KOPT-K1 (cell line): ENCODE data around the gene DLL1.

Experiments used
- H3K27ac ChIP-seq: fragments of 200-600 bp; sonication (generic); 2 replicates; pipeline ENCODE4 v1.5.1; 2016; ENCODE audit warnings: antibody characterized with exemption, mild to moderate bottlenecking, low read depth, low read length; ENCODE audit not compliant: poor library complexity, severe bottlenecking
- H3K36me3 ChIP-seq: fragments of 200-600 bp; sonication (generic); 2 replicates; pipeline ENCODE4 v1.5.1; 2017; ENCODE audit warnings: antibody characterized with exemption, mild to moderate bottlenecking, low read length, moderate library complexity; ENCODE audit not compliant: insufficient read depth
- H3K9me3 ChIP-seq: fragments of 200-600 bp; sonication (generic); 2 replicates; pipeline ENCODE4 v1.5.1; 2017; ENCODE audit warnings: antibody characterized with exemption, low read length, mild to moderate bottlenecking; ENCODE audit not compliant: insufficient read depth, poor library complexity, severe bottlenecking

The DLL1 gene

GRCh38 chr6:170289180-170289931 is 1.5 kb downstream of the DLL1 start:
- Histone ChIP-seq H3K9me3 (no peaks in the 10 kb centered on the region), H3K27ac (no peak overlapping the region), H3K36me3 (no peaks in the 10 kb centered on the region)

- H3K36me3 ChIP-seq, result no peaks in the 10 kb centered on the region
- no peak overlapping the region for H3K27ac ChIP-seq
- H3K9me3 ChIP-seq, result no peaks in the 10 kb centered on the region
Observed at GRCh38 chr6:170288852-170289179, 2.1 kb downstream of the DLL1 start.

GRCh38 chr6:170288091-170288631 is 2.7 kb downstream of the DLL1 start:
- Histone ChIP-seq H3K36me3 (no peaks in the 10 kb centered on the region), H3K9me3 (no peaks in the 10 kb centered on the region), H3K27ac (no peak overlapping the region)

GRCh38 chr6:170287371-170287876 is 3.5 kb downstream of the DLL1 start:
- H3K36me3 ChIP-seq, result no peaks in the 10 kb centered on the region
- H3K27ac ChIP-seq, result no peak overlapping the region
- no peaks in the 10 kb centered on the region for H3K9me3 ChIP-seq

GRCh38 chr6:170286934-170287265 is 4.0 kb downstream of the DLL1 start:
- Histone ChIP-seq H3K9me3 (no peaks in the 10 kb centered on the region), H3K36me3 (no peaks in the 10 kb centered on the region), H3K27ac (no peak overlapping the region)

- H3K9me3 ChIP-seq, result no peaks in the 10 kb centered on the region
- no peak overlapping the region for H3K27ac ChIP-seq
- H3K36me3 ChIP-seq, result no peaks in the 10 kb centered on the region
Observed at GRCh38 chr6:170286246-170286933, 4.5 kb downstream of the DLL1 start.

GRCh38 chr6:170285482-170285881 is 5.4 kb downstream of the DLL1 start:
- H3K9me3 ChIP-seq, result no peaks in the 10 kb centered on the region
- H3K27ac ChIP-seq, result no peak overlapping the region
- no peaks in the 10 kb centered on the region for H3K36me3 ChIP-seq

- Histone ChIP-seq H3K27ac (no peak overlapping the region), H3K36me3 (no peaks in the 10 kb centered on the region), H3K9me3 (no peaks in the 10 kb centered on the region)
Observed at GRCh38 chr6:170284866-170285469, 5.9 kb downstream of the DLL1 start.

- Histone ChIP-seq H3K9me3 (no peaks in the 10 kb centered on the region), H3K27ac (no peak overlapping the region), H3K36me3 (no peaks in the 10 kb centered on the region)
Observed at GRCh38 chr6:170284126-170284773, 6.6 kb downstream of the DLL1 start.

GRCh38 chr6:170283212-170284081 is 7.4 kb downstream of the DLL1 start:
- Histone ChIP-seq H3K36me3 (no peaks in the 10 kb centered on the region), H3K27ac (no peak overlapping the region), H3K9me3 (no peaks in the 10 kb centered on the region)

- Histone ChIP-seq H3K36me3 (no peaks in the 10 kb centered on the region), H3K27ac (no peak overlapping the region), H3K9me3 (no peaks in the 10 kb centered on the region)
Observed at GRCh38 chr6:170282512-170283158, 8.2 kb downstream of the DLL1 start.

GRCh38 chr6:170281331-170282292 is 9.3 kb downstream of the DLL1 start:
- peak overlapping the region; percentile 81 for H3K27ac ChIP-seq

GRCh38 chr6:170280689-170281045 is 10.2 kb downstream of the DLL1 start:
- Histone ChIP-seq H3K9me3 (no peaks in the 10 kb centered on the region), H3K27ac (peak overlapping the region; percentile 81), H3K36me3 (no peaks in the 10 kb centered on the region)

More at GRCh38 chr6:170281331-170282292, 9.3 kb downstream of the DLL1 start:
- no peaks in the 10 kb centered on the region for H3K36me3 ChIP-seq
- H3K9me3 ChIP-seq, result no peaks in the 10 kb centered on the region
